ENCODE measurements around the gene LYPD8. TPM values are rescaled to one million over a fixed set of nuclear protein-coding genes. Genes with fewer than 3 reads are reported as not detected.

Gene LYPD8
- total RNA-seq, 1 donor from 2014 or later, result not detected

GRCh38 chr1:248758352-248758751 is 2.8 kb upstream of the LYPD8 start:
- Histone ChIP-seq H3K79me2 (ENCODE audit: insufficient read depth, low read length) (no peaks in the 10 kb centered on the region), H3K9me3 (ENCODE audit: insufficient read depth, low read depth, low read length) (peaks cover 15% of the 10 kb centered on the region), H3K27ac (ENCODE audit: low read depth, low read length) (no peak overlapping the region), H4K20me1 (ENCODE audit: insufficient read depth, low read length) (no peaks in the 10 kb centered on the region), H3K4me1 (ENCODE audit: insufficient read depth, low read length) (no peaks in the 10 kb centered on the region), H3K4me2 (ENCODE audit: low read length) (no peak overlapping the region), H3K4me3 (ENCODE audit: insufficient read depth, low read depth, low read length) (no peak overlapping the region), H3K27me3 (ENCODE audit: insufficient read depth, low read length) (no peaks in the 10 kb centered on the region), H3K36me3 (ENCODE audit: insufficient read depth, low read length) (no peaks in the 10 kb centered on the region), H3K9ac (ENCODE audit: low read length) (no peak overlapping the region), H2AFZ (ENCODE audit: low read depth, low read length) (no peak overlapping the region)
- DNase-seq (ENCODE audit: low read depth), result no peak
- Mint-ChIP-seq H3K9me3 (ENCODE audit: unreplicated experiment) (peaks cover 29% of the 10 kb centered on the region), H3K27ac (ENCODE audit: unreplicated experiment) (no peak overlapping the region), H3K27me3 (ENCODE audit: low read depth, unreplicated experiment) (no peaks in the 10 kb centered on the region), H3K36me3 (ENCODE audit: low read depth, unreplicated experiment) (no peaks in the 10 kb centered on the region), H3K4me1 (ENCODE audit: low read depth, unreplicated experiment) (no peaks in the 10 kb centered on the region), H3K4me3 (ENCODE audit: unreplicated experiment) (no peak overlapping the region)
- FAIRE-seq, result no peak
- TF ChIP-seq EZH2 (IDR thresholded peaks at IDR 0.05; ENCODE audit: insufficient read depth, low read length) (no peak), CTCF (IDR thresholded peaks at IDR 0.05; ENCODE audit: insufficient read depth, low read depth, low read length) (no peak)

GRCh38 chr1:248757784-248758195 is 2.2 kb upstream of the LYPD8 start:
- FAIRE-seq, result no peak
- H3K27ac ChIP-seq (ENCODE audit: low read depth, low read length), result no peak overlapping the region
- no peaks in the 10 kb centered on the region for H3K4me1 Mint-ChIP-seq (ENCODE audit: low read depth, unreplicated experiment)
- no peak for DNase-seq (ENCODE audit: low read depth)
- H3K4me1 ChIP-seq (ENCODE audit: insufficient read depth, low read length), result no peaks in the 10 kb centered on the region
- H3K9me3 Mint-ChIP-seq (ENCODE audit: unreplicated experiment), result peaks cover 26% of the 10 kb centered on the region
- H3K36me3 ChIP-seq (ENCODE audit: insufficient read depth, low read length), result no peaks in the 10 kb centered on the region
- no peak overlapping the region for H3K4me3 ChIP-seq (ENCODE audit: insufficient read depth, low read depth, low read length)
- H3K4me3 Mint-ChIP-seq (ENCODE audit: unreplicated experiment), result no peak overlapping the region
- no peaks in the 10 kb centered on the region for H4K20me1 ChIP-seq (ENCODE audit: insufficient read depth, low read length)
- peaks cover 20% of the 10 kb centered on the region for H3K9me3 ChIP-seq (ENCODE audit: insufficient read depth, low read depth, low read length)
- H2AFZ ChIP-seq (ENCODE audit: low read depth, low read length), result no peak overlapping the region
- H3K4me2 ChIP-seq (ENCODE audit: low read length), result no peak overlapping the region
- no peaks in the 10 kb centered on the region for H3K27me3 ChIP-seq (ENCODE audit: insufficient read depth, low read length)
- no peak for TF ChIP-seq EZH2 (IDR thresholded peaks at IDR 0.05; ENCODE audit: insufficient read depth, low read length)
- TF ChIP-seq CTCF (IDR thresholded peaks at IDR 0.05; ENCODE audit: insufficient read depth, low read depth, low read length), result no peak
- no peaks in the 10 kb centered on the region for H3K36me3 Mint-ChIP-seq (ENCODE audit: low read depth, unreplicated experiment)
- no peak overlapping the region for H3K9ac ChIP-seq (ENCODE audit: low read length)
- no peaks in the 10 kb centered on the region for H3K79me2 ChIP-seq (ENCODE audit: insufficient read depth, low read length)
- no peak overlapping the region for H3K27ac Mint-ChIP-seq (ENCODE audit: unreplicated experiment)
- H3K27me3 Mint-ChIP-seq (ENCODE audit: low read depth, unreplicated experiment), result no peaks in the 10 kb centered on the region

DNA sequence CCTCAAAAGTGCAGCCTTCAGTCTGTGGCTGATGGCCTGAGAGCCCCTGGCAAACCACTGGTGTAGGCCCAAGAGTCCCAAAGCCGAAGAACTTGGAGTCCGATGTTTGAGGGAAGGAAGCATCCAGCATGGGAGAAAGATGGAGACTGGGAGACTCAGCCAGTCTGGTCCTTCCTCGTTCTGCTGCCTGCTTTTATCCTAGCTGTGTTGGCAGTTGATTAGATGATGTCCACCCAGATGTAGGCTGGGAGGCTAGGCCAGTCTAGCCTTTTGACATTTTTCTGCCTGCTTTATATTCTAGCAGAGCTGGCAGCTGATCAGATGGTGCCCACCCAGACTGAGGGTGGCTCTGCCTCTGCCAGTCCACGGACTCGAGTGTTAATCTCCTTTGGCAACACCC is 1.1 kb upstream of the LYPD8 start:
- no peak overlapping the region for H3K4me3 ChIP-seq (ENCODE audit: insufficient read depth, low read depth, low read length)
- no peaks in the 10 kb centered on the region for H3K36me3 Mint-ChIP-seq (ENCODE audit: low read depth, unreplicated experiment)
- H3K36me3 ChIP-seq (ENCODE audit: insufficient read depth, low read length), result no peaks in the 10 kb centered on the region
- TF ChIP-seq CTCF (IDR thresholded peaks at IDR 0.05; ENCODE audit: insufficient read depth, low read depth, low read length) (no peak), EZH2 (IDR thresholded peaks at IDR 0.05; ENCODE audit: insufficient read depth, low read length) (no peak)
- DNase-seq (ENCODE audit: low read depth) (no peak), FAIRE-seq (no peak)
- peaks cover 29% of the 10 kb centered on the region for H3K9me3 Mint-ChIP-seq (ENCODE audit: unreplicated experiment)
- peaks cover 23% of the 10 kb centered on the region for H3K9me3 ChIP-seq (ENCODE audit: insufficient read depth, low read depth, low read length)
- H3K27me3 ChIP-seq (ENCODE audit: insufficient read depth, low read length), result no peaks in the 10 kb centered on the region
- no peak overlapping the region for H3K27ac Mint-ChIP-seq (ENCODE audit: unreplicated experiment)
- no peaks in the 10 kb centered on the region for H3K4me1 ChIP-seq (ENCODE audit: insufficient read depth, low read length)
- H3K4me3 Mint-ChIP-seq (ENCODE audit: unreplicated experiment), result no peak overlapping the region
- no peak overlapping the region for H3K27ac ChIP-seq (ENCODE audit: low read depth, low read length)
- H3K27me3 Mint-ChIP-seq (ENCODE audit: low read depth, unreplicated experiment), result no peaks in the 10 kb centered on the region
- H4K20me1 ChIP-seq (ENCODE audit: insufficient read depth, low read length), result no peaks in the 10 kb centered on the region
- no peak overlapping the region for H3K9ac ChIP-seq (ENCODE audit: low read length)
- H3K4me2 ChIP-seq (ENCODE audit: low read length), result no peak overlapping the region
- no peak overlapping the region for H2AFZ ChIP-seq (ENCODE audit: low read depth, low read length)
- H3K4me1 Mint-ChIP-seq (ENCODE audit: low read depth, unreplicated experiment), result no peaks in the 10 kb centered on the region
- H3K79me2 ChIP-seq (ENCODE audit: insufficient read depth, low read length), result no peaks in the 10 kb centered on the region
